Measurements from ENCODE around the gene SNRPB.

Gene SNRPB

GRCh38 chr20:2473516-2473915 is 2.9 kb upstream of the SNRPB start:
- DNase-seq = no peak

- no peak for DNase-seq
Measured at GRCh38 chr20:2469991-2470422, 582 bp downstream of the SNRPB start.

GRCh38 chr20:2468581-2469407 is 1.8 kb downstream of the SNRPB start:
- DNase-seq = no peak

- no peak for DNase-seq
Measured at GRCh38 chr20:2467412-2467811, 3.2 kb downstream of the SNRPB start.

- DNase-seq = no peak
Measured at GRCh38 chr20:2465100-2465499, 5.5 kb downstream of the SNRPB start.

- no peak for DNase-seq
Measured at GRCh38 chr20:2463616-2464365, 6.8 kb downstream of the SNRPB start.

- DNase-seq = no peak
Measured at GRCh38 chr20:2462484-2462883, 8.1 kb downstream of the SNRPB start.

GRCh38 chr20:2460752-2461424 is 9.7 kb downstream of the SNRPB start:
- DNase-seq = no peak

- no peak for DNase-seq
Measured at GRCh38 chr20:2459981-2460751, 10.4 kb downstream of the SNRPB start.

GRCh38 chr20:2458919-2459499 is 11.6 kb downstream of the SNRPB start:
- DNase-seq = no peak

- no peak for DNase-seq
Measured at GRCh38 chr20:2455771-2456497, 14.7 kb downstream of the SNRPB start.

GRCh38 chr20:2453792-2454191 is 16.8 kb downstream of the SNRPB start:
- DNase-seq = no peak

- DNase-seq = peak; percentile 68
Measured at GRCh38 chr20:2451939-2452732, 18.5 kb downstream of the SNRPB start.

- no peak for DNase-seq
Measured at GRCh38 chr20:2451422-2451821, 19.2 kb downstream of the SNRPB start.

- no peak for DNase-seq
Measured at GRCh38 chr20:2449386-2449785, 21.2 kb downstream of the SNRPB start.

- DNase-seq = no peak
Measured at GRCh38 chr20:2446845-2447244, 23.7 kb downstream of the SNRPB start.

GRCh38 chr20:2431185-2431584 is 39.4 kb downstream of the SNRPB start:
- DNase-seq = no peak

GRCh38 chr20:2430538-2430937 is 40.1 kb downstream of the SNRPB start:
- DNase-seq = no peak

- no peak for DNase-seq
Measured at GRCh38 chr20:2429051-2429450, 41.5 kb downstream of the SNRPB start.

- DNase-seq = no peak
Measured at GRCh38 chr20:2421247-2421646, 49.3 kb downstream of the SNRPB start.

- DNase-seq = no peak
Measured at GRCh38 chr20:2420510-2420909, 50.1 kb downstream of the SNRPB start.

Data from midbrain (tissue), 1 donor.